Cardiac fibroblast (primary cell): Measurements from ENCODE around the gene UBE2G2.

Source experiments
- DNase-seq, 2 donors: peaks; one replicate each; pipeline versions ENCODE4 v3.0.0 to v3.0.0-alpha.2; 2010; ENCODE audit warnings: low read depth in 2 of 2
- H3K4me3 ChIP-seq, 2 donors: replicated peaks in 1 of 2; 1 replicate in 1 of 2; 2 replicates in 1 of 2; pipeline ENCODE4 v1.5.1; 2011; ENCODE audit warnings: low read depth in 2 of 2, low read length in 2 of 2, mild to moderate bottlenecking in 2 of 2, moderate library complexity in 1 of 2
- CTCF ChIP-seq: IDR thresholded peaks from one replicate; pipeline ENCODE4 v1.5.1; 2011; ENCODE audit warnings: low read depth, mild to moderate bottlenecking, low read length, inconsistent platforms

Gene UBE2G2

DNA sequence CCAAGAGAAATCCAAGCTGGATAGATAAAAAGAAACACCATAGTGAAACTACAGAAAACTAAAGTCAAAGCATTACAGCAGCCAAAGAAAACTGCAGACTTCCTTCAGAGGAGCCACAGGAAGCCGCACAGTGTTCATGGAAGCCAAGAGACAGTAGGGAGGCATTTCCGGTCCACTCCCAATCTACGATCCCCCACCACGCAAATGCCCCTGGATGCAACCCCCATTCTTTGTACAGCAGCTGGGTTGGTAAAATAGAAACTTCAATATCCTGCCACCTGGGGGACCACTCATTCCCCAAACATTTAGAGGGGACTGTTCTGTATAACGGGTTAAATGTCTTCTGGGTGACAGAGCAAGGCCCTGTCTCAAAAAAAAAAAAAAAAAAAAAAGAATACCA is 46.4 kb downstream of the UBE2G2 start:
- no peak overlapping the region for H3K4me3 ChIP-seq
- DNase-seq: peak; percentile 76 to 87
- peak; percentile 32 for TF ChIP-seq CTCF

DNA sequence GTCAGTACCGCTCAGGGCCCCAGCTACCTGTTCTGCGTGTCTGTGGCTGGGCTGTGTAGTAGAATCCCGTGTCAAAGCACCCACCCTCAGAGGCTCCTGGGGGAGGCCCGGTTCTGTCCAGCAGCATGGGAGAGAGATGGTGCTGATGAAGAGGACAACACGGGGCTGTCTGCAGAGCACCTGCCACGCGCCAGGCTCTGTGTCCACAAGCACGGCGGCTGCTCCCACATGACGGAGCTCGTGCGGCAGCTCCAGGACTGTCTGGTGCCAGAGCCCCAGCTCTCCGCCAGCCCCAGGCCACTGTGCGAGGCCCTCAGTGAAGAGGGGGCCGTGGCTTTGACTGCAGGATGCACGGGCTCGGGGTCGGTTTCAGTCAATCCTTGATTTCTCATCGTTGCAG is 48.3 kb downstream of the UBE2G2 start:
- no peak overlapping the region for H3K4me3 ChIP-seq
- DNase-seq: no peak
- TF ChIP-seq CTCF: no peak

- H3K4me3 ChIP-seq: no peak overlapping the region
- TF ChIP-seq CTCF: peak; percentile 16
- DNase-seq: peak; percentile 16 to 22
These were observed 48.9 kb downstream of the UBE2G2 start for GRCh38 chr21:44752671-44753235.

- DNase-seq: no peak
- no peak for TF ChIP-seq CTCF
- no peak overlapping the region for H3K4me3 ChIP-seq
These were observed 49.6 kb downstream of the UBE2G2 start for GRCh38 chr21:44751799-44752636.

DNA sequence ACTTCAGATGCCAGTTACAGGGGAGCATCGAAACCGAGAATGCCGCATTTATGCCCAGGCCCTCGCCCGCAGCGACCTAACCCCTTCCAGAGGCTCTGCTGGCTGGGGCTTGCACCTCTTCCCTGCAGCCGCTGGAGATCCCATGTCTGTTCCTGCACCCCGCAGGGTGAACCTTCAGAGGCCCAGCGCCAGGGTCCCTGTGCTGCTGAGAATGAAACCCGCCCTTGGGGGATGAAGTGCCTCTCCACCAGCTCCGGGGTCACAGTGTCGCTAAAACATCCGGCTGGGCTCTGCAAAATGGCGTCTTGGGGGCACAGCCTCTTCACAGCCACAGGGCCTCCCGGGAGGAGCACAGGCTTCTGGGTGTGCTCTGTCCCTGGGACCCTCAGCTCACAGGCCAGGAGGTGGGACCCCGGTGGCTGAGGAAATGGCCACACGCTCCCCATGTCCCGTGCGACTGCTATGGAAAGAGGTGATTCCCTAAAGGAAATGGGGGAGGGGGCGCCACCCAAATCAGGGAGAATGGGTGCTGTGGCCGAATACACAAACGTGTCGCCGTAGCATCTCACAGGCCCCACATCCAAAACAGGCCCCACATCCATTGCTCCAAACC is 50.3 kb downstream of the UBE2G2 start:
- TF ChIP-seq CTCF: no peak
- no peak for DNase-seq
- no peak overlapping the region for H3K4me3 ChIP-seq

DNA sequence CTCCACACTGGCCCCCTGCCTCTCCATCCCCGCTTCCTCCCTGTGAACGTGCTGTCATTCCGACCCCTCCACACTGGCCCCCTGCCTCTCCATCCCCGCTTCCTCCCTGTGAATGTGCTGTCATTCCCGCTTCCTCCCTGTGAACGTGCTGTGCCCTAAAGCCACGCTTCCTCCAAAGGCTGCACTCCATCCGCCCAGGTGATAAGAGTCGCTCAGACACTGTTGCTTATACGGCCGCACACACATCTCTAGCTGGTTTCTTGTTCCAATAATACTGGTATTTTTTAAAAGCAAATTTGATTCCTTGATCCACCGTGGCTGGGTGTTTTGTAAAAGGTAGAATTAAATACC is 51.0 kb downstream of the UBE2G2 start:
- no peak overlapping the region for H3K4me3 ChIP-seq
- TF ChIP-seq CTCF: no peak
- no peak for DNase-seq
